Measurements from ENCODE around the gene KATNAL1. TPM values are rescaled to one million over a fixed set of nuclear protein-coding genes. Genes with fewer than 3 reads are reported as not detected.

The KATNAL1 gene
- total RNA-seq, 1 donor from 2014 or later, result 29.3 TPM

DNA sequence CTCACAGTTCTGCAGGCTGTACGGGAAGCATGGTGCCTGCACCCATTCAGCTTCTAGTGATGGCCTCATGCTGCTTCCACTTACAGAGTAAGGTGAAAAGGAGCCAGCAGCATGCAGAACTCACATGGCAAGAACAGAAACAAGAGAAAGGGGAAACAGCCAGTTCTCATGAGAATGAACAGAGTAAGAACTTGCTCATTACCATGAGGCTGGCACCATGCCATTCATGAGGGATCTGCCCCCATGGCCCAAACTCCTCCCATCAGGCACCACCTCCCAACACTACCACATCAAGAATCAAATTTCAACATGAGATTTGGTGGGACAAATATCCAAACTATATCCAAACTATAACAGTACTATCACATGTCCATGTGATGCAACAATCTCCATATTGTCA, 72.1 kb downstream of the KATNAL1 start:
- Mint-ChIP-seq H3K36me3 (ENCODE audit: unreplicated experiment) (peaks cover 13% of the 10 kb centered on the region), H3K4me1 (ENCODE audit: unreplicated experiment) (no peaks in the 10 kb centered on the region), H3K27me3 (ENCODE audit: unreplicated experiment) (no peaks in the 10 kb centered on the region), H3K4me3 (ENCODE audit: unreplicated experiment) (no peak overlapping the region), H3K27ac (ENCODE audit: unreplicated experiment) (no peak overlapping the region), H3K9me3 (ENCODE audit: unreplicated experiment) (no peaks in the 10 kb centered on the region)
- no peak for DNase-seq (ENCODE audit: extremely low spot score, unreplicated experiment)
- TF ChIP-seq, protein P1, sequence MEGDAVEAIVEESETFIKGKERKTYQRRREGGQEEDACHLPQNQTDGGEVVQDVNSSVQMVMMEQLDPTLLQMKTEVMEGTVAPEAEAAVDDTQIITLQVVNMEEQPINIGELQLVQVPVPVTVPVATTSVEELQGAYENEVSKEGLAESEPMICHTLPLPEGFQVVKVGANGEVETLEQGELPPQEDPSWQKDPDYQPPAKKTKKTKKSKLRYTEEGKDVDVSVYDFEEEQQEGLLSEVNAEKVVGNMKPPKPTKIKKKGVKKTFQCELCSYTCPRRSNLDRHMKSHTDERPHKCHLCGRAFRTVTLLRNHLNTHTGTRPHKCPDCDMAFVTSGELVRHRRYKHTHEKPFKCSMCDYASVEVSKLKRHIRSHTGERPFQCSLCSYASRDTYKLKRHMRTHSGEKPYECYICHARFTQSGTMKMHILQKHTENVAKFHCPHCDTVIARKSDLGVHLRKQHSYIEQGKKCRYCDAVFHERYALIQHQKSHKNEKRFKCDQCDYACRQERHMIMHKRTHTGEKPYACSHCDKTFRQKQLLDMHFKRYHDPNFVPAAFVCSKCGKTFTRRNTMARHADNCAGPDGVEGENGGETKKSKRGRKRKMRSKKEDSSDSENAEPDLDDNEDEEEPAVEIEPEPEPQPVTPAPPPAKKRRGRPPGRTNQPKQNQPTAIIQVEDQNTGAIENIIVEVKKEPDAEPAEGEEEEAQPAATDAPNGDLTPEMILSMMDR (IDR thresholded peaks at IDR 0.05), result no peak

DNA sequence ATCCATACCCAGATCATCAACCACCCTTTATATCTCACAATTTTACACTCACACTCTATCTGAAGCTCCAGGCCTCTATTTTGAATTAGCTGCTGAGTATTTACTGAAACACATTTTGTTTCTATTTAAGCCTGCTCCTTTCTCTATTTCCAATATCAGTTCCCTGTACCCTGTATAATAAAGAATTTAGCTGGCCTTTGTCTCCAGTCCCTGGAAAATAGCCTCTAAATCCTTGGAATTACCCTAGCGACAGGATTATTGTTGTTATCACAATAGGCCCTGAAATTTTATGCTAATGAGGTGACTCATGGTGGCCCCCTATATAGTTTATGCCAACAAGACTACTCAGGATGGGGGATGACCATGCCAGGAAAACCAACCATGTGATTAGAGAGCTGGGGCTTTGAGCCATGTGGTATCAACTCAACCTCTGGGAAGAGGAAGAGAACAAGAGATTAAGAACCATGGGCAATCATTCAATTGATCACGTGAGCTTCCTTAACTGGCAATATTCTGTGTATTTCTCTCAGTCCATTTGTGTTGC, 72.7 kb downstream of the KATNAL1 start:
- Mint-ChIP-seq H3K36me3 (ENCODE audit: unreplicated experiment) (peaks cover 12% of the 10 kb centered on the region), H3K27ac (ENCODE audit: unreplicated experiment) (no peak overlapping the region), H3K4me3 (ENCODE audit: unreplicated experiment) (no peak overlapping the region), H3K4me1 (ENCODE audit: unreplicated experiment) (no peaks in the 10 kb centered on the region), H3K27me3 (ENCODE audit: unreplicated experiment) (no peaks in the 10 kb centered on the region), H3K9me3 (ENCODE audit: unreplicated experiment) (no peaks in the 10 kb centered on the region)
- TF ChIP-seq, protein P1 (IDR thresholded peaks at IDR 0.05), result no peak
- no peak for DNase-seq (ENCODE audit: extremely low spot score, unreplicated experiment)

DNA sequence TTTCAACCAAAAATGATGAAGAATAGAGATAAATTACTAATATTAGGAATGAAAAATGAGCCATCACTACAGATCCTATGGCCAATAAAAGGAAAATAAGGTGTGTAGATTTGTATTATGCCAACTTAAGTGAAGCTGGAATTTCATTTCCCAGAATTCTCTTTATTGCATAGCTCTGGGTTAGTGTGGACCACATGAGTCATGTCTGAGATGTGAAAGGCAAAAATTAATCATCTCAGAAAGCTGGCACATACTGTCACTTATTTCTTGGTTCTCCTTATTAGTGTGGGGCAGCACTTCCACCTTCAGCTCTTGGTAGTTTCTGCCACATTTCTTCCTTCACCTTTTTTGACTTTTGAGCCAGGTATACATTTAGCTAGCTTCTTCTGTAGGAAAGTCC, 82.6 kb downstream of the KATNAL1 start:
- Mint-ChIP-seq H3K4me3 (ENCODE audit: unreplicated experiment) (no peak overlapping the region), H3K27me3 (ENCODE audit: unreplicated experiment) (no peaks in the 10 kb centered on the region), H3K27ac (ENCODE audit: unreplicated experiment) (no peak overlapping the region), H3K36me3 (ENCODE audit: unreplicated experiment) (peaks cover 62% of the 10 kb centered on the region), H3K4me1 (ENCODE audit: unreplicated experiment) (peaks cover 1% of the 10 kb centered on the region), H3K9me3 (ENCODE audit: unreplicated experiment) (peaks cover 23% of the 10 kb centered on the region)
- TF ChIP-seq, protein P1 (IDR thresholded peaks at IDR 0.05), result no peak
- DNase-seq (ENCODE audit: extremely low spot score, unreplicated experiment), result no peak

DNA sequence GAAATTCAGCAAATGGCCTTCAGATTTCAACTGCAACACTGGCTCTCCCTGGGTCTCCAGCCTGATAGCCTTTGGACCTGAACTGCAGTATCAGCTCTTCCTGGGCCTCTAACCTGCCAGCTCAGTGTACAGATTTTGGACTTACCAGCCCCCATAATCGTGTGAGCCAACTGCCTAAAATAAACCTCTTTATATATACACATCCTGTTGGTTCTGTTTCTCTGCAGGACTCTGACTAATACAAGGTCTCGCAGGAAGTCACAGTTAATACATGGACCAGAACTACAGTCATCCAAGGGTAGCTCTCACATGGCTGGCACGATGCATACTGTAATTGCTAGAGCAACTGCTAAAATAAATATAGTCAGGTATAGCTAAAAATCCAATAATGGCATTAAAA, 85.1 kb downstream of the KATNAL1 start:
- H3K4me1 Mint-ChIP-seq (ENCODE audit: unreplicated experiment), result peaks cover 1% of the 10 kb centered on the region
- no peak for DNase-seq (ENCODE audit: extremely low spot score, unreplicated experiment)
- H3K4me3 Mint-ChIP-seq (ENCODE audit: unreplicated experiment), result no peak overlapping the region
- peaks cover 23% of the 10 kb centered on the region for H3K9me3 Mint-ChIP-seq (ENCODE audit: unreplicated experiment)
- H3K27ac Mint-ChIP-seq (ENCODE audit: unreplicated experiment), result no peak overlapping the region
- peaks cover 58% of the 10 kb centered on the region for H3K36me3 Mint-ChIP-seq (ENCODE audit: unreplicated experiment)
- TF ChIP-seq, protein P1 (IDR thresholded peaks at IDR 0.05), result no peak
- H3K27me3 Mint-ChIP-seq (ENCODE audit: unreplicated experiment), result no peaks in the 10 kb centered on the region

DNA sequence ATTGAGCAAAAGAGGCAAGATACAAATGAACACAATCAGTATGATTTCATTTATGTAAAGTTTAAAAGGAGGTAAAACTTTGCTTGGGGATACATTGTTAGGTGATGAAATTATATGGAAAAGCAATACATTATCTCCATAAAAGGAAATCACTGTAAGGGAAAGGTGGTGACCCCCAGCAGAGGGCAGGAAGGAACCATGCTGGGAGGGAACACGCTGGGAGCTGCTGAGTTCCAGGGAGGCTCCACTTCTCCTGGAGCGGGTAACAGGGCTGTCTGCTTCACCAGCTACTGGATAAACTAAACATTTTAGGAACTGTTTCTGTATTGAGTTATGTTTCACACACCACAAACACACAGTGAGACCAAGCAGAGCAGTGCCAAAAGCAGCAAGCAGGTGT, 91.2 kb downstream of the KATNAL1 start:
- peaks cover 11% of the 10 kb centered on the region for H3K4me1 Mint-ChIP-seq (ENCODE audit: unreplicated experiment)
- no peak for DNase-seq (ENCODE audit: extremely low spot score, unreplicated experiment)
- H3K27ac Mint-ChIP-seq (ENCODE audit: unreplicated experiment), result peak overlapping the region; percentile 75
- peaks cover 9% of the 10 kb centered on the region for H3K36me3 Mint-ChIP-seq (ENCODE audit: unreplicated experiment)
- H3K27me3 Mint-ChIP-seq (ENCODE audit: unreplicated experiment), result no peaks in the 10 kb centered on the region
- TF ChIP-seq, protein P1 (IDR thresholded peaks at IDR 0.05), result no peak
- no peaks in the 10 kb centered on the region for H3K9me3 Mint-ChIP-seq (ENCODE audit: unreplicated experiment)
- H3K4me3 Mint-ChIP-seq (ENCODE audit: unreplicated experiment), result no peak overlapping the region
